NCI-H2107 (cell line): ENCODE results near the gene SLC29A1.

Source experiments
- DNase-seq: peaks from one replicate; lab custom pipeline; 2025; lab: John Stamatoyannopoulos, UW

Gene SLC29A1

DNA sequence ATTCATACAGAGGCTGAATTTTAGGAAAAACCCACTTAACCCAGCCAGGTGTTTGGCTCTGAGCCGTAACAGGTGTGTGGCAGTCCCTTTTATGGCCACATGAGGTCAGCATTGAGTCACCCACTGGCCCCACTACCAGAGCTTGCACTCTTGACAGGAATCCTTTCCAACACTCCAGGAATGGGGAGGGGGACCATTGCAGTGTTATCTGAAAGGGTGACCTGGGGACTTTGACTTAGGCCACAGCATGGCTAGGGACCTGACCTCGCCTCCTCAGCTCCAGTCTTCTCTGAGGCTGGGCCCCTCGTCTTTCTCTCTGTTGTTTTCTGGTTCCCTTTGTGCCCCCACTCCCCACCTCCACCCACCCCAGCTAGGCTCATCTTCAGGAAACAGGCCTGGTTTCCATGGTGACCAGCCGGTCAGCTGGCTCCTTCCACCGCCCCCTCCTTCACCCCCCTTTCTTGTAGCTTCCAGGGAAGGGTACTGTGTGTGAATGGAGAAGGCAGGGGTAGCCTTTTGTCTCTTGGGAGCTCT lies 44.8 kb downstream of the SLC29A1 start:
- DNase-seq, result no peak

DNA sequence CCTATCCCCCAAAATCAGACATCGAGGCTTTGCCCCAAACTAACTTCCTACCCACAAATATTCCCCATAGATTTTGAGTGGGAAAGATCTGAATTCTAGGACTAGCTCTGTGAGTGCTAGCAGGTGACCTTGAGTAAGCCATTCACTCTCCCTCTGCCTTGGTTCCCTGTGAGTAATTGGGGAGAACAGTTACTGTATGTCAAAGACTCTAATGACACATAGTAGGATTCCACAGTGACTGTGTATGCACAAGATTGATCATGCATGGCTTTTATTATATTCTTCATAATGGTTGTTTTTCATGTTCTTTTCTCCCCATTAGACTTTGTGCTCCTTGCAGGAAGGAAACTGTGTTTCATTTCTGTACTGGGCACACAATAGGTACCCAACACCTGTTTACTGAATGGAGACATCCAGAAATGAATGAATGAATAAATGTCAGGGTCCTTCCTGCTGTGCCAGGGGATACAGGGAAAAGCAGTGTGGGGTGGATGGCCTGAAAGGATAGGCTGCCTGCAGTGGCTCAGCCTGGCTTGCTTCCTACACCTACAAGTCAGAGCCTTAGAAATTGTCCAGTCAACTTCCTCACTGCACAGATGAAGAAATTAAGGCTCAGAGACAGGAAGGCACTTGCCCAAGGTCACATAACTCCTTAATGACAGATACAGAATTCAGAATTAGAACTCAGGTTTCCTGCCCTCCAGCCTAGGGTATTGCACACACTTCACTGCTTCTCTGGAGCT lies 46.0 kb downstream of the SLC29A1 start:
- DNase-seq, result no peak

DNA sequence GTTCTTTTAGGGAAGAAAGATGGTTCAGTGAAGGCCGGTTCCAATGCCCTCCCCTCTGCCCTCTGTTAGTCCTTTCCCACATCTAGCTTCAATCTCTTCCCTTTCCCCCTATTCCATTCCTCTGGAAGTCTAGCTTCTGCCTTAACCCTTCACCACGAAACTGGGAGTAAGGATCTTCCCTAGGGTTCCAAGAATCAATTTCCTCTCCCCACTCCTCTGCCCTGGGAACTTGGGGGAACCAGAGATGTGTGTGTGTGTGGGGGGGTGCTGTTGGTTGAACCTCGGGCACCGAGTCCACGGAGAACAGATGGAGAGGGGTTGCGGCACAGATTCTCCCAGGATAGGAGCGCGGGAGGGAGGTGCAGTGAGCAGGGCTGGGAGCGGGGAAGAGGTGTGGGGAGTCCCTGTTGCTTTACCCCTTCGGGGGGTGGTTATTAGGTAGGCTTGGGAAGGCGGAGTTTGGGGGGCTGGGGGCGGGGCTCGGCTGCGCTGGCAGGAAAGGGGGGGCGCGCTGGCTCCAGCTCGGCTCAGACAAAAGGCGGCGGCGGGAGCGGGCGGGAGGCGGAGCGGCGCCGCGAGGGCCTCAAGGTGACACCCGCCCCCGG lies 46.6 kb downstream of the SLC29A1 start, which contains the start of gene TMEM151B:
Gene TMEM151B, plus strand, starts transcription at position 530 of the 605 bp plus-strand sequence. CDS start 293 bp downstream, outside the sequence.
- DNase-seq, result no peak

DNA sequence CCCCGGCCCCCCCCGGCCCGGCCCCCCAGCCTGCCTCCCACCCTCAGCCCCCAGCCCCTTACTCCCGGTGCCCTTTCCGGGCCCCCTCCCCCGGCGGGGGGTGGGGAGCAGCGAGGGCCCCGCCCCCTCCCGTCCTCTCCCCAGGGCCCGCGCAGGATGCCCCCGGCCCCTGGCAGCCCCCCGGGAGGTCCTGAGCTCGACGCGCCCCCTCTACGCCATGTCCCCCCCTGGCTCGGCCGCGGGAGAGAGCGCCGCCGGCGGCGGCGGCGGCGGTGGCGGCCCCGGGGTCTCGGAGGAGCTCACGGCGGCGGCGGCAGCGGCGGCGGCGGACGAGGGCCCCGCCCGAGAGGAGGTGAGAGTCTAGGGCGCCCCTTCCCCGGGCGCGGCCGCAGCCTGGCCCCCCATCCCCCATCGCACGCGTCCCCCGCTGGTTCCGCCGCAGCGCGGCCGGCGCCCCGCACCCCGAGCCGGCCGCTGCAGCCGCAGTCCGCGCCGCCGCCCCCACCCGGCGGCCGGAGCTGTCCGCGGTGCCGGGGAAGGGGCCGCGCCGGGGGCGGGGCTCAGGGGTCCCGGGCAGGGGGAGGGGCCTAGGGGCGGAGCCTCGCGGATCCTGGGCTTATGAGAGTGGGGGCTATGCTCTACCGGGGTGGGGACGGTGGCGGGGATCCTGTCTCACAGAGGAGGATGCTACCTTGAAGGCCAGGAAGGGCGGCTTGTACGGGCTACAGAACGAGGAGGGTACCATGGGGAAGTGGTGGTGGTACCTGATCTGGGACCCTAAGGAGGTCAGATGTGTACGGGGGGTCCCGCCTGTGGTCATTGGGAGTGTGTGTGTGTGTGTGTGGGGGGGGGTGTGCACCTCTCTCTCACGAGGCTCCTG lies 47.4 kb downstream of the SLC29A1 start:
- no peak for DNase-seq

DNA sequence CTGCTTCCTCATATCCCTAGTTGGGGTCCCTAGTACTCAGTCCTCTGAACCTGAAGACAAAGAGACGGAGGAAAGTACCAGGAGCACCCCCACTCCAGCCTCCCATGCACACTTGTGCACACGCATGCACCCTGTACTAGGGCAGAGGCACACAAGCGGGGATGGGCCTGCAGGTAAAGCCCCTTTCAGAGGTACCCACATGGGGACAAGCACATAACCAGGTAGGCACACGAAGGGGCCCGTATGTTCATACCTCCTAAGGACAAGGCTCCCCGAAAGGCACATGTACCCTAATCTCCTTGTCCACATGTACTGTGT lies 48.0 kb downstream of the SLC29A1 start:
- DNase-seq, result no peak

DNA sequence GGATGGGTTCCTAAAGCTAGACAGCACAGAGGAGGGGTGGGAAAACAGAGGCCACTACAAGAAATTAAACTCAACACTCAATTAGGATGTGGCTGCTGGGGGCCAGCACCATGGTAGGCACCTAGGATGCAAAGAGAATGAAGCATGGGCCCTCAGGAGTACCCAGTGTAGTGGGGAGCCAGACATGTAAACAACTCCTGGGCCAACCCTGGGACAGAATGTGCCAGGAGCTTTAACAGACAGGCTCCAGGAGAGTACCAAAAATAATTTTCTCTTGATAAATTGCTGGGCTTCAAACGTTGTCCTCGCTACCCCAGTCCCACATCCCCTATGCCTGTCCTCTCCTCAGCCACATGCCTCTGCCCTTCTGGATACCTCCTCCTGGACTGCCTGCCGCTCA lies 48.5 kb downstream of the SLC29A1 start:
- DNase-seq, result no peak

DNA sequence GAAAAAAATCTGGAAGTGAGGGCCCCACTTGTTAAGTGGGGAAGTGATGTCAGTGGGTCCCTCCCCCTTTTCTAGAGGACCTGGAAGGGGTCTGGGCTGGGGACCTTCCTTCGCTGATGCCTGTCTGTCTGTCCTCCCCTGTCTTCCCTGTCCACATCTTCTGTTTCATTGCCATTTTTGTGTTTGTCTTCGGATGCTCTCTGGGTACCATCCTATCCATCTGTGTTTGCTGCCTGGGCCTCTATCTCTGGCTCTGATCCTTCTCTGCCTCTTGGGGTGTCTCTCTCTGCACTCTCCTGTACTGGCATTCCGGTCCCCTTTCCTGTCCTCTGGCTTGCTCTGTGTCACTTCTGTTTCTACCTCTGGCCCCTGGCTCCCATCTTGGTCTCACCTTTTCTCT lies 49.1 kb downstream of the SLC29A1 start:
- no peak for DNase-seq

DNA sequence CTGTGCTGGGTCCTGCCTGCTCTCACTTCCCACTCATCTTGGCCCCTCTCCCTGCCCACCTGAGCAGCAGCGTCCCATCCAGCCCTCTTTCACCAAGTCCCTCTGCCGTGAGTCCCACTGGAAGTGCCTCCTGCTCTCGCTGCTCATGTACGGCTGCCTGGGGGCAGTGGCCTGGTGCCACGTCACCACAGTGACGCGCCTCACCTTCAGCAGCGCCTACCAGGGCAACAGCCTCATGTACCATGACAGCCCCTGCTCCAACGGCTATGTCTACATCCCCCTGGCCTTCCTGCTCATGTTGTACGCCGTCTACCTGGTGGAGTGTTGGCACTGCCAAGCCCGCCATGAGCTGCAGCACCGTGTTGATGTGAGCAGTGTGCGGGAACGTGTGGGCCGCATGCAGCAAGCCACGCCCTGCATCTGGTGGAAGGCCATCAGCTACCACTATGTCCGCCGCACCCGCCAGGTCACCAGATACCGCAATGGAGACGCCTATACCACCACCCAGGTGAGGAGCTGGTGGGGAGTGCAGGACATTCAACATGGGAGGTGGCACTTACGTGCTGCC lies 49.7 kb downstream of the SLC29A1 start:
- no peak for DNase-seq

DNA sequence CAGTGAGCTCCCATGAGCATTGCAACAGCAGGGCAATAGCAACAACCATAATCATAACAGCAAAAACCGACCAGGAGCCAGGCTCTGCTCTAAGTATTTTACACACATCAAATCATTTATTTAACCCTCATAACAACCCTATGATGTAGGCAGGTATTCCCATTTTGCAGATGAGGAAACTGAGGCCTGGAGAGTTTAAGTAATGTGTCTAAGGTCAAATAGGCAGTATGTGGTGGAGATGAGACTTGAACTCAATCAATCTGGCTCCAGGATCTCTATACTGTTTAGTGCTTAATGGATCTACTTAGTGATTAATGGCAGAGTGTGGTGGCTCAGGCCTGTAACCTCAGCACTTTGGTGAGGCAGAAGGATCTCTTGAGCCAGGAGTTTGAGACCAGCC lies 50.2 kb downstream of the SLC29A1 start:
- DNase-seq, result no peak

DNA sequence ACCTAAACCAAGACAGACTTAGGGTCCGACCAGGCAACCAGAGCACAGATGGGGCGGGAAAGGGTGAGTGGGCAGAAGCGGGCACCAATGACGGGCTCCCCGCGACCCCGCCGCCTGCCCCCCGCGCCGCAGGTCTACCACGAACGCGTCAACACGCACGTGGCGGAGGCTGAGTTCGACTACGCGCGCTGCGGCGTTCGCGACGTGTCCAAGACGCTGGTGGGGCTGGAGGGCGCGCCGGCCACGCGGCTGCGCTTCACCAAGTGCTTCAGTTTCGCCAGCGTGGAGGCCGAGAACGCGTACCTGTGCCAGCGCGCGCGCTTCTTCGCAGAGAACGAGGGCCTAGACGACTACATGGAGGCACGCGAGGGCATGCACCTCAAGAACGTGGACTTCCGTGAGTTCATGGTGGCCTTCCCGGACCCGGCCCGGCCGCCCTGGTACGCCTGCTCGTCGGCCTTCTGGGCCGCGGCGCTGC lies 51.9 kb downstream of the SLC29A1 start:
- no peak for DNase-seq

DNA sequence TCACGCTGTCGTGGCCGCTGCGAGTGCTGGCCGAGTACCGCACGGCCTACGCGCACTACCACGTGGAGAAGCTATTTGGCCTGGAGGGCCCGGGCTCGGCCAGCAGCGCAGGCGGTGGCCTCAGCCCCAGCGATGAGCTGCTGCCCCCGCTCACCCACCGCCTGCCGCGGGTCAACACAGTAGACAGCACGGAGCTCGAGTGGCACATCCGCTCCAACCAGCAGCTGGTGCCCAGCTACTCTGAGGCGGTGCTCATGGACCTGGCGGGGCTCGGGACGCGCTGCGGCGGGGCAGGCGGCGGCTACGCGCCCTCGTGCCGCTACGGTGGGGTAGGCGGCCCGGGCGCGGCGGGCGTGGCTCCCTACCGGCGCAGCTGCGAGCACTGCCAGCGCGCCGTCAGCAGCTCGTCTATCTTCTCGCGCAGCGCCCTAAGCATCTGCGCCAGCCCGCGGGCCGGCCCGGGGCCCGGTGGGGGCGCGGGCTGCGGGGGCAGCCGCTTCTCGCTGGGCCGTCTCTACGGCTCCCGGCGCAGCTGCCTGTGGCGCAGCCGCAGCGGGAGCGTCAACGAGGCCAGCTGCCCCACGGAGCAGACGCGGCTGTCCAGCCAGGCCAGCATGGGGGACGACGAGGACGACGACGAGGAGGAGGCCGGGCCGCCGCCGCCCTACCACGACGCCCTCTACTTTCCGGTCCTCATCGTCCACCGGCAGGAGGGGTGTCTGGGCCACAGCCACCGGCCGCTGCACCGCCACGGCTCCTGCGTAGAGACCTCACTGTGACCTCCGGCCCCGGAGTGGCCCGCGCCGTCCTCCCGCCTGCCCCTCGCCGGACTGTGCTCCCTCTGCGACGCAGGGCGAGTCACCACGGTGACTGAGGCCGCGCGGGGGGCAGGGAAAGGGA lies 52.6 kb downstream of the SLC29A1 start:
- no peak for DNase-seq

DNA sequence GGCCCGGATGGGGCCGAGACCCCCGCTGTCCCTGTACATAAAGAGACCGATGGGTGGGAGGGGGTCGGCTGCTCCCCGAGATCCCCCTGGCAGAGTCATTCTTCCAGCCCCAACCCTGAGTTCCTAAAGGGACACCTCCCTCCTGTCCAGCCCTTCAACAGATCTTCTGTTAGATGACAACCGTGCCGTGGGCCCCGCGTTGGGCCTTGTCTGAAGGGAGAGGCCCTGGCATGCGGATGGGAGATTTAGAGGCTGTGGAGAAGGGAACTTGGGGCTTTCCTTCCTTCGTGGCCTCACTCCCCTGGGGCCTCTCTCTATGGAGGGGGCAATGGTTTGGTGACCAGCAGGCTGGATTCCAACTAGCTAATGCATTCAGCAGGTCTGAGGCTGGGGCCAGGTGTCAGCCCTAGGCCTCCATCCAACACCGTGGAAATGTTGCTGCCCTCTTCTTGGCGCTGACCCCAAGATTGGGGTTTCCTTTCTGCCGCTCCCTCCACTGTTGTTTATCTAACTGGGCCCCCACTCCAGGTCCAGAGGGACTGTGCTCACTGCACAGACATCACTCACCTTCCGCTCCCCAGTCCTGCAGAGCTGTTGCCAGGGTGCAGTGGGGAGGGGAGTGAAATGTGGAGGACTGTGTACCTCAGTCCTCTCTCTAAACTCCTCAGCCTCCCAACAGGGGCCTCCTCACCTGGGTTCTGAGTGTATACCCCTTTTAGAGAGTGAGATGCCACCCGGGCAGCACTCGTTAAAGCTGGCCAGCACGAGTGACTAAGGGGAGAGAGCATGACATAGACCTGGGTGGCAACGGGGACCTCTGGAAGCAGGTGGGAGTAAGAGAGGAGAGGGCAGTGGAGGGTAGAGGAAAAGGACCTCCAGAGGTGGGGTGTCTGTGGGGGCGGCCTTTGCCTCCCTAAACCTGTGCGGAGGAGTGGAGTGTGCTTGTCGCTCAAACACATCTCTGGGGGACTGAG lies 53.6 kb downstream of the SLC29A1 start:
- no peak for DNase-seq

DNA sequence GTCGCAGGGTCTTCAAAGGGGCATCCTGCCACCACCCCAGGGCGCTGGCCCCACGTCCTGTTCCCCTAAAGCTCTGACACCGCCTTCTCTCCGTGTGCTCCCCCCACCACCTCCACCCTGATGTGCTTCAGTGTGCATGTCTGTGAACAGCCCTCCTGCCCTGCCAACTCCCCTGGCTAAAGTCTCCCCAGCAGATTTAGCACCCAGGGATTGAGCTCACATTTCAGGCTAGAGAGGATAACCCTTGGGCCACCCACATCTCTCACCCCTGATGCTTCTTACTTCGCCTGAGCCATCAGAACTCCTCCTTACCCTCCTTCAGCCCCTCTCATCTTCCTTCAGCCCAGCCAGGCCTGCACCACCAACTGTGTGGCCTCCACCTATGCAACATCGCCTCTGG lies 54.4 kb downstream of the SLC29A1 start:
- no peak for DNase-seq

DNA sequence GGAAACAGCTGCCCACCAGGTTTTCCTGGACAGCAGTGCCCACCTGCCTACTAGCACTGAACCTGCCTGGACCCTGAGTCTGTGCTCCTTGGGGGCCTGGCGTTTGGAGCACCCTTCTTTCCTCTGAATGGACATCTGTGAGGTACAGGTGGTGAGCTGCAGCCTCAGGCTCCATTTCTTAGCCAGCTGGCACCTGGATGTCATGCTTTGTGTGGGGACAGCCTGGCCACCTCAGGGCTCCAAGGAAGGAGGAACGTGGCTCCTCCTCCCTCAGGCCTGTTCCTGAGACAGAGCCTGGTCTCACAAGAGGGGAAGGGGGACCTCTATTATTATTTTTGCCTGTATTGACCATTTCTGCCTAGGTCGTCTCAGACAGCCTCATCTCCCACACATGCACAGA lies 54.9 kb downstream of the SLC29A1 start:
- no peak for DNase-seq

DNA sequence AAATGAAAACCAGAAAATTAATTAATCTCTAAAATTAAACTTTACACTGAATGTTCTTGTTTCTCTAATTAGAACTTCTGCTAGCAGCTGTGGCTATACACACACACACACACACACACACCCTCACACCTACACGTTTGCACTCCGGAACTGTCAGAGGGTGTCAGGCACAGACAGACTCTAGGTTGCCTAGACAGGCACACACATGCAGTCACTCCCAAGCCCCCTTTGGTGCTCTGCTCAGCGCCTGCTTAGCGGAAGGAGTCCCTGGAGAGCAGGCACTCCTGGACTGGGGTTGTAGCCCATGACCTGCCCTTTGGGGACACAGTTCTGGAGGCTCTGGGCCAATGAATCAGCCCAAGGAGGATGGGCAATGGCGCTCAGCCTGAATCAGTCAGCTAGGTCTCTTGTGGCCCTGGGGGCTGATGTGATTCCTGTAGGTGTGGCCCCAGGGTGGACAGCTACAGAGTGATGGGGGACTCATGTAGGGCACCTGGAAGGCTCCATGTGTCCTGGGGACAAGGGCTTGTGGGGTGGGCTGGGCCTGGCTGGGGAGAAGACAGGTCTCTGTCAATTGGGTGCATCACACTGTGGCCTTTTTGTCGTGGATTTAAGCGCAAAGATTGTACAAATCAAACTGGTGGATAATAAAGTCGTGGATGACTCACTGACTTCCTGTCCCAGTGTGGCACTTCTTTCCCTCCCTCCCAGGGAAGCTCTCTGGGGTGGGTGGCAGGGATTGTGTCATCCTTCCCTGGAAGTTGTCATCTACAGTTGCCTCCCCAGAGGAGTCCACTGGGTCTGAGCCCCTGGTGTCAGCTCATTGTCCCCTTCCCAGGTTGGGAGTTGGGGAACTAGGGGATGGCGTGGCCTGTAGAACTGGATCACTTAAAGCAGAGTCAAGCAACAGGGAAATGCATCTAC lies 55.6 kb downstream of the SLC29A1 start:
- DNase-seq, result no peak
